GM19328 (cell line): ENCODE data around the gene SFRP5.

Experiments used
- ATAC-seq: cut with Tn5 transposase; IDR thresholded peaks from one replicate; pipeline ENCODE4 v1.9.1; 2021; ENCODE audit warnings: mild to moderate bottlenecking, moderate library complexity; ENCODE audit not compliant: unreplicated experiment

Gene SFRP5

DNA sequence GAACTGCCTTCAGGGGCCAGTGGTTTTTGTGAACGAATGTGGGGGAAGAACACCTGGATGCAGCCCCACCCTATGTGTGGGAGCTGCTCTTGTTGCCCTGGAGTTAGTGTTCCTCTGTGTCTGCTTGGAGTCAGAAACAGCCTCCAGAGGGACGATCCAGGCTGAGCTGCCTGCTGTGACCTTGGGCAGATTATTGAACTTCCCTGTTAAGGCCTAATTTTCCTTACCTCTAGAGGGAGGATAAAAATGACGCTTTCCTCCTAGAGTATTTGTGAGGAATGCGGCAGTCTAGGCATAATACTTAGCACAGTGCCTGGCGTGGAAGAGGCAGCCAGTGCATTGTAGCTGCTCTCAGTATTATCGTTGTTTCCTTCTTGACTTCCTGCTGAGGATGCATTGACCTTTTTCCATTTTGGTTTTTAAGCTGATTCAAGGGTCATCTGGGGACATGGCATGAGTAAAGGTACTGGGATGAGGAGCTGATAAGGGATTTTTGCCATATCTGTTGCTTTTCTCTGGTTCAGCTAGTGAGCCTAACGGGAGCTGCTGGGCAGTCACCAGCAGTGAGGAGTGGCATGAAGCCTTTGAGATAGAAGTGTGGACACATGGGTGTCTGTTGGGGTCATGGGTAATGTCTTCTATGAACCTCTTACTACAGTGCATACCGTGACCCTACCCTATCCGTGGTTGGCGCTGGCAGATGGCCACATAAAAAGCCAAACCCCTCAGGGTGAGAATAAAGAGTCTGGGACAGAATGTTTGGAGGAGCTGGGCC is 28.4 kb downstream of the SFRP5 start:
- no peak for ATAC-seq

GRCh38 chr10:97740613-97741012 is 31.2 kb downstream of the SFRP5 start:
- no peak for ATAC-seq

GRCh38 chr10:97738616-97739015 is 33.2 kb downstream of the SFRP5 start:
- ATAC-seq, result no peak

- ATAC-seq, result peak; percentile 6
Observed at GRCh38 chr10:97737770-97738265, 34.0 kb downstream of the SFRP5 start.

DNA sequence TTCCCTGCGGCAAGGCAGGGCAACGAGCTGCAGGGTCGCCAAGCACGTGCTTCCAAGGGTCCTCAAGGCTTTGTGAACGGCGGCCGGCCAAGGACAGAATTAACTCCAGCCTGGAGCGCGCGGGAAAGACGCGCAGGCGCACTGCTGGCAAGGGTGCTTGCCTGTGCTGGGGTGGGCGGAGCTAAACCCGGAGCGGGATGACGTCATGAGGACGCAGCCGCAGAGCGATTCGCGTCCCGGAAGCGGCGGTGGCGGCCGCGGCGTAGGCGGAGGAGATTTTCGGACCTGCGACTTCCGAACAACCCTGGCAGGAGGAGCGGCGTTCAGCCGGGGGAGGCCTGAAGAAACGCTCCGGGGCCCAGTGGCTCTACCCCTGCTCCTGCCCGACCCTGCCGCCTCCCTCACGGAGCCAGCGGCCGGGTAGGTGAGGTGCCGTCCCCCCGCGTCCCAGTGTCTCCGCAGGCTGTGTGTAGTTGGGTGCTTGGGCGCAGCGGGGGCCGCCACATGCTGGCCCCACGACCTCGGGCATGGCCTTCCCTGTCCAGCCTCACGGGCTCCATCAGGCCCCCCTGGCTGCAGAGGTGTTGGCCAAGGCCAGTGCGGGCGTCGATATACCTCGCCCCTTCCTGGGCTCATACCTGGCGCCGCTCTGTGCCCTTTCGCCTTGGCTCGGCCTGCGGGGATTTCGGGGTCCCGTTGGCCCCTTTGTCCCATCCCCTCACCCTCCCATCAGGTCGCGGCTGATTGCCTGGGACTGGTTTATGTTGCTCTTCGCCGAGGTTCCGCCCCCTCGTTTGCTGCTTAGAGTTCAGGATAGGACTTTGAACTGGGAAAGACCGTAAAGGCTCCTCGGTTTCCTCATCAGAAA is 34.7 kb downstream of the SFRP5 start, which contains the start of gene ZFYVE27:
TSS of gene ZFYVE27 (plus strand) at position 227 of the 868 bp plus-strand sequence. CDS start 1,350 bp downstream, outside the sequence.
- ATAC-seq, result peak; percentile 73

DNA sequence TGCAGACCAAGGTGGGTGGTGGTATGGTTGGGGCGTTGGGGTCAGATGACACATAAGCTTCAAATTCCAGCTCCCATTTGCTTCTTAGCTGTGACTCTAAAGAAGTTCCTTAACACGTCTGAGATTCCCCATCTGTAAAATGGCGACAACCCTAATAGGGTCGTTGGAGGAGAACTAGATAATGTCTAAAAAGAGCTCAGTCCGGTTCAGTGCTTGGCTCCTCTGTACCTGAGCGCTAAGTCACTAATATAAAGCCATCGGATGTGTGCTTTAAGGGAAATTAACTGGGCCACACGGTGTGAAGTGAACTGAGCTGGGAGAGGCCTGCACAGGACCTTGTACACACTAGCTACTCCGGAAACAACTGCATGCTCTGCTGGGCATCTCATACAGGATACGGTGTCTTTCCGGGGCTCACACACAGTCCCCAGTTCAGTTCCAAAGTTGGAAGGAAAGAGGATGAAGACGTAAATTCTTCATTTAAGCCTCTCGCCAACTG is 35.3 kb downstream of the SFRP5 start:
- ATAC-seq, result peak; percentile 17

DNA sequence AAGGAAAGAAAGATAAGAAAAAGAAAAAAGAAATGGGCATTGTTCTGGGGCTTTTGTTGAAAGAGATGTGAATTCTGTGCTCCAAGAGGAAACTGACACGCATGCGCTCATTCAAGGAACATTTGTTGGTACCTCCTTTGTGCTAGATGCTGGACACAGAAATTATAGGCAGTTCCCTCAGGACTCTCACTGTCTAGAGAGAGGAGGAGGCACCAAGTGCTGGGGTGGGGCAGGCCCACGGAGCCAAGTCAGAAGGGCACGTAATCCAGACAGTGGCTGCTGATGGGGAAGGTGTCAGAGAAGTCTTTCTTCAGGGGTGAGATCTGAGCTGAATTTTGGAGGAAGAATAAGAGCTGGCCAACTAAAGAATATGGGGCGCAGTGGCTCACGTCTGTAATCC is 37.8 kb downstream of the SFRP5 start:
- no peak for ATAC-seq

- no peak for ATAC-seq
Observed at GRCh38 chr10:97733256-97733655, 38.5 kb downstream of the SFRP5 start.

- no peak for ATAC-seq
Observed at GRCh38 chr10:97732052-97732359, 39.8 kb downstream of the SFRP5 start.

DNA sequence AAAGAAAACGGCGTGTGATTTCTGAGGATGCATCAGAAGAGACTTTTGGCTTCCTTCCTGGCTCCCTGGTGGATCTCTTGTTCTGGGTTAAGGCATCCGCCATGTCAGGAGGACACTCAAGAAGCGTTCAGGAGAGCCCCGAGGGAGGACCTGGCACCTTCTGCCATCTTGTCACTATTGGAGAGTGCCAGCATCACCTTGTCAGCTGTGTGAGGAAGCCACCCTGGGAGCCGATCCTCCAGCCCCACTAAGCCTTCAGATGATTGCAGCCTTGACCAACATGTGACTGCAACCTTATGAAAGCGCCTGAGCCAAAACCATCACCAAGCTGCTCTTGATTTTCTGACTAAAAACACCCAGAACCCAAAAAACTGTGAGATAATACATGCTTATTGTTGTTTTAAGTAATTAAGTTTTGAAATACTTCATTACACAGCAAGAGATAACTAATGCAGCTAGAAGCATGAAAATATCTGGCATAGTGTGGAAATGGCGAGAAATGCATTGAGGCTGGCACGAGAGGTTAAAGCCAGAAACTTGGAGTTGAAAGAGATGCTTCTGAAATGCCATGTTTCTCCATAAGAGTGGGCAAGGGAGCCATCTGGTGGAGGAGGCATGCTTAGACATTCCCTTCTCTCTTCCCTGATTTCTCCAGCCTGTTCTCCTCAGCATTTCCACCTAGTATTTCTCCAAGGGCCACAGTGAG is 40.3 kb downstream of the SFRP5 start:
- ATAC-seq, result no peak

DNA sequence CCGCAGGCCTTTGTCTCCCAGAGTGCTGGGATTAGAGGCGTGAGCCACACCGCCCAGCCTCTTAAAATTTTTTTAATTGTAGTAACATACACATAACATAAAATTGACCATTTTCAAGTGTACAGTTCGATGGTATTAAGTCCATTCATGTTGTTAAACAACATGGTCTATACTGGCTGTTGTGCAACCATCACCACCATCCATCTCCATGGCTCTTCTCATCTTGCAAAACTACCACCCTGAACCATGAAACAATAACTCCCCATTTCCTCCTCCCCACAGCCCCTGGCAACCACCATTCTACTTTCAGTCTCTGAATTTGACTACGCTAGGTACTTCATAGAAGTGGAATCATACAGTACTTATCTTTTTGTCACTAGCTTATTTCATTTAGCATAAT is 42.8 kb downstream of the SFRP5 start:
- ATAC-seq, result no peak

GRCh38 chr10:97726636-97727178 is 45.1 kb downstream of the SFRP5 start:
- no peak for ATAC-seq

DNA sequence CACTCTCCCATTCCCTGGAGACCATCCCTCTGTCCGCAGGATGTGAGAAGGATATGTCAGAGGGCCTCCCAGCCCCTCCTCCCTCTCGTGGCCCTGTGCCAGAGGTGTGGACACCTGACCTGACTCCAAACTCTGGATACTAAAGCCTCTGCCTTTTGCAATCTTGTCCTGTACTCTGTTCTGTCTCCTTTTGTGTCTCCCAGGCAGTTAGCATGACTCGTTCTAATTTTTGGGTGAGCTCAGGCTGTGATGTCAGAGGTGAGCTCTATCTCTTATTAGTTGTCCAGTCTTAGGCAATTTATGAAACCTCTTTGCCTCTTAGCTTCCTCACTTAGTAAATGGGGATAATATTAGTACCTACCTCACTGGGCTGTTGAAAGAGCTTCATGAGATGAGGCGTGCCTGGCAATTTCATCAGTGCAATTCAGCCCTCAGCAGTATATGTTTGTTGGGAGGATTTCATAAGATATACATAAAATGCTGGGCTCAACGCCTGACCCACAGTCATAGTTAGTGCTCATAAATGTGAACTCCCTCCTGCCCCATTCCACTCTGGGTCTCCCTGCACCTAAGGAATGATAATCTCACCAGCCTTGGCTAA is 47.4 kb downstream of the SFRP5 start:
- ATAC-seq, result no peak

- no peak for ATAC-seq
Observed at GRCh38 chr10:97723001-97723400, 48.8 kb downstream of the SFRP5 start.

GRCh38 chr10:97721871-97722780 is 49.7 kb downstream of the SFRP5 start:
- no peak for ATAC-seq

DNA sequence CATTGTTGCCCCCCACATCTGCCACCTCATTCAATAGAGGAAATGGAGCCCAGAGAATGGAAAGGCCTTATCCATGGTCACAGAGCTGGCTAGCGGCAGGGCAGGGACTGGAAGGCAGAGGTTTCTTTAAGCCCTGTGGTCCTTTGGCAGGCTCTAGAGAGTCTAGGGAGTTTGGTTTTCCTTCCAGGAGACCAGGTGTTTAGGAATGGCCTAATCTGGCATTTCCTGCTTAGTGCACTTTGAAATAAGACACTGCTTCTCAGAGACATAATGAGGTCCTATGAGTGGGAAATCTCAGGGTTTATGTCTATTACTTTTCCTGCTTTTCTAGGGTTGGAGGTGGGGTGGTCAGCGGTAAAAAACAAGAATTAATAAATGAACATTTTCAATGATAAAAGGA is 52.2 kb downstream of the SFRP5 start:
- ATAC-seq, result no peak

DNA sequence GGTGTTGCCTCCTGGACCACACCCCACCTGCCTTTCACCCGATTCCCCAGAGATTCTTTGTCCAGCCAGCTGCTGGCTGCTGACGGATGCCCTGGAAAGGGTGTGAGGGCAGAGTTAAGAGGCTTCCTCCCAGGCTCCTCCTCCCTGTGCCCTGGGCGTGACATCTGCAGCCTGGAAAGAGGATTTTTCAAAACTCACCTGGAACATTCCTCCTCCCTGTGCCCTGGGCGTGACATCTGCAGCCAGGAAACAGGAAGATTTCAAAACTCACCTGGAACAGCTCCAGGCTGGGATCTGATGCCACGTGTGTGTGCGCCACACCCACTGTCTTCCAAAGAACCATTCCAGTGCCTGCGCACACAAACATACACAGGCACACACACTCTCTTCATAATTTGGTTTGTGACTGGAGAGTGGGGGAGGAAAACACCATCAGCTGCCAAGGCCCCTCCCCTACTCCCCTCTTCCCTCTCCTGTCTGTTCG is 53.1 kb downstream of the SFRP5 start:
- no peak for ATAC-seq

GRCh38 chr10:97718178-97718577 is 53.6 kb downstream of the SFRP5 start:
- ATAC-seq, result no peak

- ATAC-seq, result no peak
Observed at GRCh38 chr10:97717627-97718026, 54.2 kb downstream of the SFRP5 start.
